GM12874 (cell line): Measurements from ENCODE around the gene MCM9.

Experiments used
- CTCF ChIP-seq: IDR thresholded peaks from 2 replicates; pipeline ENCODE4 v1.5.1; 2011; ENCODE audit warnings: low read depth, mild to moderate bottlenecking, control low read depth, low read length, moderate library complexity; ENCODE audit not compliant: insufficient read depth

MCM9 gene

GRCh38 chr6:118810420-118811027 lies 124.4 kb downstream of the MCM9 start:
- no peak for TF ChIP-seq CTCF

- TF ChIP-seq CTCF = 0 out of 2 replicates have a peak, but pooled peaks have one; percentile 8
These were observed 125.9 kb downstream of the MCM9 start for GRCh38 chr6:118808793-118809638.

- no peak for TF ChIP-seq CTCF
These were observed 130.9 kb downstream of the MCM9 start for GRCh38 chr6:118804091-118804490.

- TF ChIP-seq CTCF = no peak
These were observed 133.7 kb downstream of the MCM9 start for GRCh38 chr6:118801257-118801656.

GRCh38 chr6:118800394-118801071 lies 134.4 kb downstream of the MCM9 start:
- peak; percentile 79 for TF ChIP-seq CTCF

- no peak for TF ChIP-seq CTCF
These were observed 135.1 kb downstream of the MCM9 start for GRCh38 chr6:118799826-118800225.

- TF ChIP-seq CTCF = no peak
These were observed 143.5 kb downstream of the MCM9 start for GRCh38 chr6:118791499-118791898.
